GM19238 (cell line): ENCODE data around the gene FAM222B.
"Not testable (repeated sequence)": the region's sequence is repeated elsewhere in the genome, so short reads cannot be mapped to it uniquely, and the experiment has no call there.

Experiments
- DNase-seq: peaks from one replicate; pipeline ENCODE4 v3.0.0; 2011; ENCODE audit warnings: low spot score; ENCODE audit not compliant: insufficient read length

The FAM222B gene

GRCh38 chr17:28841901-28842281 is 699 bp downstream of the FAM222B start:
- DNase-seq = no peak

- DNase-seq = no peak
Measured at GRCh38 chr17:28839221-28839620, 3.4 kb downstream of the FAM222B start.

- DNase-seq = not testable (repeated sequence)
Measured at GRCh38 chr17:28836541-28836940, 6.0 kb downstream of the FAM222B start.

GRCh38 chr17:28834420-28834819 is 8.2 kb downstream of the FAM222B start:
- no peak for DNase-seq

- DNase-seq = no peak
Measured at GRCh38 chr17:28828294-28829040, 14.1 kb downstream of the FAM222B start.

- DNase-seq = no peak
Measured at GRCh38 chr17:28827672-28828071, 14.9 kb downstream of the FAM222B start.

- no peak for DNase-seq
Measured at GRCh38 chr17:28819582-28819981, 23.0 kb downstream of the FAM222B start.

- DNase-seq = no peak
Measured at GRCh38 chr17:28818819-28819221, 23.8 kb downstream of the FAM222B start.

- no peak for DNase-seq
Measured at GRCh38 chr17:28816540-28816939, 26.1 kb downstream of the FAM222B start.

- no peak for DNase-seq
Measured at GRCh38 chr17:28812748-28813377, 29.7 kb downstream of the FAM222B start.

- DNase-seq = peak; percentile 99
Measured at GRCh38 chr17:28812091-28812747, 30.4 kb downstream of the FAM222B start.

- DNase-seq = no peak
Measured at GRCh38 chr17:28811651-28812090, 30.9 kb downstream of the FAM222B start.

GRCh38 chr17:28810437-28810836 is 32.2 kb downstream of the FAM222B start:
- no peak for DNase-seq

GRCh38 chr17:28807925-28808634 is 34.5 kb downstream of the FAM222B start:
- no peak for DNase-seq

GRCh38 chr17:28796062-28796461 is 46.5 kb downstream of the FAM222B start:
- no peak for DNase-seq

- not testable (repeated sequence) for DNase-seq
Measured at GRCh38 chr17:28794846-28795441, 47.6 kb downstream of the FAM222B start.

- no peak for DNase-seq
Measured at GRCh38 chr17:28792877-28793661, 49.5 kb downstream of the FAM222B start.

- no peak for DNase-seq
Measured at GRCh38 chr17:28788100-28788499, 54.5 kb downstream of the FAM222B start.

GRCh38 chr17:28783161-28783560 is 59.4 kb downstream of the FAM222B start:
- DNase-seq = no peak

- not testable (repeated sequence) for DNase-seq
Measured at GRCh38 chr17:28779601-28780000, 63.0 kb downstream of the FAM222B start.

GRCh38 chr17:28777178-28777577 is 65.4 kb downstream of the FAM222B start:
- no peak for DNase-seq
